ENCODE results near the gene LY6G6F. TPM values are rescaled to one million over a fixed set of nuclear protein-coding genes. Genes with fewer than 3 reads are reported as not detected.

Gene LY6G6F
- total and polyA plus RNA-seq, 2 of the 13 experiments (the other 11 are each of a cell fraction or from before 2014, with no cell fraction given), result not detected

GRCh38 chr6:31702819-31703716 is 3.6 kb upstream of the LY6G6F start, which contains the start of gene ABHD16A (continued):
- peak; percentile 90 for TF ChIP-seq ZNF574 (CRISPR knock-in tag; IDR thresholded peaks at IDR 0.05)
- peak; percentile 96 for TF ChIP-seq CSRNP1 (CRISPR knock-in tag; IDR thresholded peaks at IDR 0.05)
- TF ChIP-seq SMARCC2 (IDR thresholded peaks at IDR 0.05), result no peak
- TF ChIP-seq ZNF691 (CRISPR knock-in tag; IDR thresholded peaks at IDR 0.05; ENCODE audit: borderline replicate concordance, low read depth), result 0 out of 2 replicates have a peak, but pooled peaks have one; percentile 10
- peak; percentile 95 for TF ChIP-seq NAIF1 (CRISPR knock-in tag; IDR thresholded peaks at IDR 0.05; ENCODE audit: borderline replicate concordance)
- 0 out of 2 replicates have a peak, but pooled peaks have one; percentile 59 for TF ChIP-seq ZNF124 (CRISPR knock-in tag; IDR thresholded peaks at IDR 0.05)
- peak; percentile 67; the same call in 1 of the 2 replicates for TF ChIP-seq MTA1 (CRISPR knock-in tag; IDR thresholded peaks at IDR 0.05; ENCODE audit: borderline replicate concordance)
- TF ChIP-seq MTERF4 (CRISPR knock-in tag; IDR thresholded peaks at IDR 0.05), result 0 out of 2 replicates have a peak, but pooled peaks have one; percentile 28
- TF ChIP-seq PRDM15 (CRISPR knock-in tag; IDR thresholded peaks at IDR 0.05), result no peak
- TF ChIP-seq ZSCAN20 (CRISPR knock-in tag; IDR thresholded peaks at IDR 0.05; ENCODE audit: borderline replicate concordance), result peak; percentile 36; the same call in 1 of the 2 replicates
- TF ChIP-seq ATF5 (CRISPR knock-in tag; IDR thresholded peaks at IDR 0.05; ENCODE audit: low read depth), result no peak
- TF ChIP-seq KLF11 (CRISPR knock-in tag; IDR thresholded peaks at IDR 0.05), result no peak; the same call in 1 of the 2 replicates
- TF ChIP-seq MAX (IDR thresholded peaks at IDR 0.05), result peak; percentile 41
- TF ChIP-seq PCBP2 (optimal IDR thresholded peaks at IDR 0.05; ENCODE audit: low read depth, low read length, poor library complexity, severe bottlenecking), result no peak
